GM06990 (cell line): ENCODE data around the gene TAF1A.

ENCODE experiments used
- DNase-seq: peaks from one replicate; pipeline ENCODE4 v3.0.0-alpha.2; 2011; ENCODE audit not compliant: insufficient read length; ENCODE audit errors: extremely low read depth
- H3K27me3 ChIP-seq: replicated peaks from 2 replicates; pipeline ENCODE4 v1.6.0; 2011; ENCODE audit warnings: low read length; ENCODE audit not compliant: control insufficient read depth, insufficient read depth
- H3K36me3 ChIP-seq: 2 replicates; pipeline ENCODE4 v1.5.1; 2011; ENCODE audit warnings: low read length; ENCODE audit not compliant: control insufficient read depth, insufficient read depth
- H3K4me3 ChIP-seq: replicated peaks from 2 replicates; pipeline ENCODE4 v1.5.1; 2011; ENCODE audit warnings: low read depth, mild to moderate bottlenecking, control low read depth, low read length
- CTCF ChIP-seq: IDR thresholded peaks from 2 replicates; pipeline ENCODE4 v1.5.1; 2011; ENCODE audit warnings: low read length, control low read depth, mild to moderate bottlenecking, inconsistent platforms; ENCODE audit not compliant: insufficient read depth, poor library complexity, severe bottlenecking

TAF1A gene

DNA sequence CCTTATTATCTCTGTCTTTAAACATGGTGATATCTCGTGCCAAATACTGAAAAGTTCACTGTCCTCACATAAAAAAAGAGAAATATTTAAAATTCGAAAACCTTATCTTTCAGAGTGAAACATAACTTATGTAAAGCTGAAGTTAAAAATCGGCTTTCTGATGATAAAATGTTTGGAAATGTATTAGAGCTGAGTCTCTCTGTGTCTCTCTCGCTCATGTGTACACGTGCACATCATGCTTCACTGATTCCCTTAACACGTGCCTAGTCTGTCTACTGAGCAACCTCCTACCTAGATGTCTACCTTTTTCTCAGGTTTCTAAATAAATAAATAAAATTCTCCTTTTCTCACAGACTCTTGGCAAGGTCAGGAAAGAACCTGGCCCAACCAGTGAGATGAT lies 58.9 kb downstream of the TAF1A start:
- Histone ChIP-seq H3K27me3 (no peaks in the 10 kb centered on the region; the same call in 1 of the 2 replicates), H3K36me3 (no peaks in the 10 kb centered on the region), H3K4me3 (no peak overlapping the region)
- DNase-seq = no peak
- no peak for TF ChIP-seq CTCF

DNA sequence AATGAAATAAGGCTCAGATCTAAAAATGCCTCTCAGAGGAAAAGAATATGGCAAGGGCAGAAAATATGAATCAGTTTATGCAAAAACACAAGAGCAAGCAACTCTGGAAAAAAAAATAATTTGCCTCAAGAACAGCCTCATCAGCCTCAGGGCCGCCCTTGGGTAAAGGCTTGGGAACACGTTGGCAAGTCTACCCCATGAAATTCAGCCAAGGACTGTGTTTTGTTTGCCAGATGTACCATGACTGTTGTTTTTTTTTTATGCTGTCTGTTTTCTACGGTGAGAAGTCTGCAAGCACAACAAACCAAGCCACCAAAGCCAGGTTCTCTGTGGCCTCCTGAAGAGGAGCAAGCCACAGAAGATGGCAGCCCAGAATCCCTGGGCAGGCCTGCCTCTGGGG lies 59.8 kb downstream of the TAF1A start:
- DNase-seq = no peak
- no peak for TF ChIP-seq CTCF
- H3K27me3 ChIP-seq = no peaks in the 10 kb centered on the region; the same call in 1 of the 2 replicates
- no peaks in the 10 kb centered on the region for H3K36me3 ChIP-seq
- no peak overlapping the region for H3K4me3 ChIP-seq

DNA sequence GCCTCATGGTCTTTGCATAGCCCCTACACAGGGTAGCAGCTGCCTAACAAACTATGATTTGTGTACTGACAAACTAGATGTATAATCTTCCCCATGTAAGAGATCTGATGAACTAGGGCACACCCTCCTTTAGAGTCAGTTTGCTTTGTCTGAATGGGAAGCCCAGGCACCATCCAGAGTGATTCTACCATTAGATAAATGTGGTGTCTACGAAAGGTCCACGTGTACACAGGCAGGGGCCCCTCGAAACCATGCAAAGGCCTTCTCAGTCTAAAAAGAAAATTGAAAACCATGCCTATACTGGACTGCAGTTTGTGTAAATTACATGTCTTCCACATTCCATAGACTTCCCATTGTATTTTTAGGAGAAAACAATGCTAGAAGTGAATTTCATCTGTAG lies 60.6 kb downstream of the TAF1A start:
- TF ChIP-seq CTCF = no peak
- H3K27me3 ChIP-seq = no peaks in the 10 kb centered on the region; the same call in 1 of the 2 replicates
- DNase-seq = no peak
- H3K4me3 ChIP-seq = no peak overlapping the region
- no peaks in the 10 kb centered on the region for H3K36me3 ChIP-seq

- no peak for TF ChIP-seq CTCF
- no peak for DNase-seq
These were observed 63.8 kb downstream of the TAF1A start for GRCh38 chr1:222525951-222526350.

DNA sequence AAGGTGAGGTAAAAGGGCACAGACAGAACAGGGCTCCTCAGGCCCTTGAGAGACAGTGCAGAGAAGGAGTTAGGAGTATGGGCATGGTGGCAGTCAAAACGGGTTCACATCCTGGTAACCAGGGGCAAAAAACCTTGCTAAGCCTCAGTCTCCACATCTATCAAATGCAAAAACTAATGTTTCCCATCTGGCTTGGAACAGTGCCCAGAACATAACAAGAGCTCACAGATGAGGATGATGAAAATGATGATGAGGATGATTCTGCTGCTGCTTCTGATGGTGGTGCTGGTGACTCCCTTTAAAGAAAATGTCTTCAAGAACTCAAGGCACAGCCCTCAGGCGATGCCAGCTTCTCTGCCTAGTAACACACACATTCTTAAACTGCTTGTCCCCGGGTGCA lies 65.9 kb downstream of the TAF1A start:
- Histone ChIP-seq H3K4me3 (no peak overlapping the region), H3K27me3 (peaks cover 1% of the 10 kb centered on the region), H3K36me3 (no peaks in the 10 kb centered on the region)
- no peak for DNase-seq
- TF ChIP-seq CTCF = no peak

More at GRCh38 chr1:222525951-222526350, 63.8 kb downstream of the TAF1A start:
- peaks cover 1% of the 10 kb centered on the region for H3K27me3 ChIP-seq
- H3K36me3 ChIP-seq = no peaks in the 10 kb centered on the region
- no peak overlapping the region for H3K4me3 ChIP-seq

DNA sequence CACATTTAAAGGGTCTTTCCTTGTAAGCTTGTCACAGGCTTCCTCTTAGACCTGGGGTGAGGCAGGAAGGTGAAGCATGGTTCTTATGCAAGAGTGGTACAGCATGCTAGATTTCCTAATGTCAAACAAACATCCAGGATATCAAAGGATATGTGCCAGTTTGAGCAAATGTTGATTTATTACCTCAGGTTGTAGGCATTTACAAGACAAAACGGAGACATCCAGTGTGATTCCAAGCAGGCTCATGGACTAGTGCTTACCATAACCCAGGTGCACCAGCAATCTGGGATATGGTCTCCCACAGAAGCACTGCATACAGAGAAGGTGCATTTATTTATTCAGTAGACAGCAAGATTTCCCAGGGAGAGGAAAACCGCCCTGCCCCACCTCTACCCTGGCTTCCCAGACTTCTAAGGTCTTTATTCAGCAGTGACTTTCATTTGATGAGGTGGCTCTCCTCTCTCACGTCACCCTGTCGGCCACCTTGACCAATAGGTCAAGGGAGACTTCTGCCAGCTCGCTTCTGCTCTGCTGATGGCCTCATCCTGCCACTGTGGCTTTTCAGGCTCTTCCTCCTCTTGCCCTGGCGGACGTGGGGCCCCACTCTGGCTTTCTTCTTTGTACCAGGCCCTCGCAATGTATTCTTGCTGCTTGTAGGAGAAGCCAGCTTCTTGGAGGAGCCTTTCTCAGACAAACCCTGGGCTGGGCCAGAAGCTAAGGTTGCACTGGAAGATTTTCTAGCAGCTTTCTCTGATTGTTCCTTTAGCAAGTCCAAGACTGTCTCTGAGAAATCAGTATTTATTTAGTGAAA lies 67.4 kb downstream of the TAF1A start:
- H3K27me3 ChIP-seq = peaks cover 1% of the 10 kb centered on the region
- H3K4me3 ChIP-seq = no peak overlapping the region
- no peaks in the 10 kb centered on the region for H3K36me3 ChIP-seq
- no peak for TF ChIP-seq CTCF
- DNase-seq = no peak
